DMS 273 treated with DMSO at 0.1 percent for 48 hours (cell line): ENCODE data around the gene DCT.
"Not testable (repeated sequence)": the region's sequence is repeated elsewhere in the genome, so short reads cannot be mapped to it uniquely, and the experiment has no call there.

ENCODE experiments used
- DNase-seq: peaks from one replicate; lab custom pipeline; 2025; lab: John Stamatoyannopoulos, UW

DCT gene

GRCh38 chr13:94479616-94480015, at the start of gene DCT:
TSS of gene DCT (minus strand) at chr13:94479682. CDS start at chr13:94479255, 427 bp downstream.
- DNase-seq, result peak; percentile 7

- DNase-seq, result not testable (repeated sequence)
These were observed 47.5 kb upstream of the DCT start for GRCh38 chr13:94526956-94527355.

GRCh38 chr13:94525781-94526180, 46.3 kb upstream of the DCT start:
- no peak for DNase-seq

- DNase-seq, result no peak
These were observed 44.9 kb upstream of the DCT start for GRCh38 chr13:94524407-94524806.

- DNase-seq, result no peak
These were observed 40.5 kb upstream of the DCT start for GRCh38 chr13:94520001-94520400.

GRCh38 chr13:94516456-94516855, 37.0 kb upstream of the DCT start:
- no peak for DNase-seq

- no peak for DNase-seq
These were observed 36.4 kb upstream of the DCT start for GRCh38 chr13:94515911-94516310.

GRCh38 chr13:94515374-94515773, 35.9 kb upstream of the DCT start:
- no peak for DNase-seq

- DNase-seq, result no peak
These were observed 33.5 kb upstream of the DCT start for GRCh38 chr13:94513026-94513425.

- no peak for DNase-seq
These were observed 26.2 kb upstream of the DCT start for GRCh38 chr13:94505730-94506129.

GRCh38 chr13:94503851-94504250, 24.4 kb upstream of the DCT start:
- DNase-seq, result no peak

GRCh38 chr13:94498831-94499230, 19.3 kb upstream of the DCT start:
- DNase-seq, result not testable (repeated sequence)

GRCh38 chr13:94495806-94496205, 16.3 kb upstream of the DCT start:
- DNase-seq, result no peak

GRCh38 chr13:94494026-94494425, 14.5 kb upstream of the DCT start:
- DNase-seq, result peak; percentile 22

- no peak for DNase-seq
These were observed 7.6 kb upstream of the DCT start for GRCh38 chr13:94487043-94487442.

- no peak for DNase-seq
These were observed 4.5 kb upstream of the DCT start for GRCh38 chr13:94483970-94484369.

GRCh38 chr13:94481941-94482340, 2.5 kb upstream of the DCT start:
- DNase-seq, result no peak

- DNase-seq, result peak; percentile 79
These were observed 1.2 kb upstream of the DCT start for GRCh38 chr13:94480672-94481145.

- DNase-seq, result no peak
These were observed 569 bp downstream of the DCT start for GRCh38 chr13:94478913-94479312.

- no peak for DNase-seq
These were observed 9.4 kb downstream of the DCT start for GRCh38 chr13:94470126-94470525.

- no peak for DNase-seq
These were observed 14.7 kb downstream of the DCT start for GRCh38 chr13:94464771-94465170.

GRCh38 chr13:94462670-94463069, 16.8 kb downstream of the DCT start:
- no peak for DNase-seq

- no peak for DNase-seq
These were observed 20.4 kb downstream of the DCT start for GRCh38 chr13:94459116-94459515.

GRCh38 chr13:94455414-94455813, 24.1 kb downstream of the DCT start:
- no peak for DNase-seq

GRCh38 chr13:94454906-94455305, 24.6 kb downstream of the DCT start:
- DNase-seq, result no peak
